Ovary (tissue), 9 donors: ENCODE results near the gene XXYLT1. TPM values are rescaled to one million over a fixed set of nuclear protein-coding genes. Genes with fewer than 3 reads are reported as not detected.
"Not testable (repeated sequence)": the region's sequence is repeated elsewhere in the genome, so short reads cannot be mapped to it uniquely, and the experiment has no call there.

Experiments
- DNase-seq, 5 donors: peaks; one replicate each; pipeline ENCODE4 v3.0.0-alpha.2; 2019 to 2020
- H3K27ac ChIP-seq, 2 donors: fragments of 200-600 bp; one replicate each; pipeline versions ENCODE4 v1.5.1 to v1.8.0; 2019 to 2022
- H3K27me3 ChIP-seq: fragments of 200-600 bp; one replicate; pipeline ENCODE4 v1.8.0; 2022
- H3K36me3 ChIP-seq: fragments of 200-600 bp; sonication (generic); one replicate; pipeline ENCODE4 v1.5.1; 2019
- H3K4me1 ChIP-seq: one replicate; pipeline ENCODE4 v1.8.1; 2013; ENCODE audit warnings: mild to moderate bottlenecking, moderate library complexity; ENCODE audit not compliant: insufficient read depth
- H3K4me3 ChIP-seq: fragments of 200-600 bp; sonication (generic); one replicate; pipeline ENCODE4 v1.5.1; 2017
- H3K9me3 ChIP-seq, 2 donors: fragments of 200-600 bp in 1 of 2; sonication (generic) in 1 of 2; one replicate each; pipeline versions ENCODE4 v1.5.1 to v1.8.1; 2013 to 2019; ENCODE audit warnings: mild to moderate bottlenecking in 1 of 2, moderate library complexity in 1 of 2
- CTCF ChIP-seq, 3 donors: fragments of 450-650 bp in 2 of 3; fragments of 200-600 bp in 1 of 3; IDR thresholded peaks; one replicate each; pipeline versions ENCODE4 v1.5.1 to v1.8.0; 2016 to 2022; ENCODE audit warnings: antibody characterized with exemption in 3 of 3, mild to moderate bottlenecking in 1 of 3
- EP300 ChIP-seq: sonication (generic); formaldehyde crosslinking; IDR thresholded peaks from one replicate; pipeline ENCODE4 v1.6.1; 2017; ENCODE audit warnings: antibody characterized with exemption
- POLR2A ChIP-seq: fragments of 450-650 bp; IDR thresholded peaks from one replicate; pipeline ENCODE4 v1.6.1; 2017; ENCODE audit warnings: antibody characterized with exemption, mild to moderate bottlenecking, moderate library complexity
- WGBS, 3 donors: extraction: QIAGEN DNeasy Blood & Tissue Kit in 1 of 3; methylation state at CpG; one replicate each; pipeline versions ENCODE4 v1.1.5 to v1.1.7; 2013 to 2017; 5-methylcytosine and 5-hydroxymethylcytosine counted together
- intact Hi-C, 4 donors: fragments of 100-400 bp; cut with DNase I; formaldehyde crosslinking; loops; one replicate each; pipeline versions ENCODE4 v1.11.0 to v1.15.1; 2022 to 2023
- polyA plus RNA-seq, 2 donors: library from polyadenylated mRNA; stranded (reverse); fragments of 200-250 nt in 1 of 2; fragments of 350-450 nt in 1 of 2; fragmentation: Illumina TruSeq in 1 of 2; extraction: RNeasy Lipid Tissue Mini Kit (QIAGEN cat#74804) in 1 of 2; gene quantifications; one replicate each; pipeline ENCODE4 v1.2.3, GENCODE V29; 2013 to 2014
- total RNA-seq, 7 donors: library from RNA; depleted of rRNA in 2 of 7; stranded (reverse); fragments of >200 nt in 2 of 7; fragmentation: NEBNext Ultra II Directional in 3 of 7; extraction: Animal tissue kit (Norgen Biotek cat#: 25700) in 3 of 7; gene quantifications; one replicate each; pipeline versions ENCODE4 v1.1.0 to v1.2.4, GENCODE V29; 2016 to 2023
- donor health status: DM: no; HTN: no; CAD: no; lungs with moderate emphysema.
- donor health status: DM: no; HTN: no; CAD: no.
- donor health status: Bipolar disorder and iron deficiency.
- donor health status: DM: yes; HTN: yes; CAD: no.
- donor health status: DM: no; HTN: no; CAD: no.
- donor health status: DM: yes; HTN: yes; CAD: no.

XXYLT1 gene
- total and polyA plus RNA-seq, 9 donors, result 5.6 to 13.6 (median 10.2) TPM

- Histone ChIP-seq H3K27me3 (no peaks in the 10 kb centered on the region), H3K36me3 (no peaks in the 10 kb centered on the region), H3K27ac (no peak overlapping the region), H3K4me1 (no peaks in the 10 kb centered on the region), H3K4me3 (no peak overlapping the region), H3K9me3 (no peaks in the 10 kb centered on the region)
- intact Hi-C loops, result no loop called here
- peak in 1 of 5 donors; percentile 10 for DNase-seq
- TF ChIP-seq POLR2A, result no peak
- TF ChIP-seq EP300, result no peak
- no peak for TF ChIP-seq CTCF (IDR thresholded peaks at IDR 0.05)
- 91 to 99% (median 93%) methylated on average over 7 of the region's 7 CpGs for WGBS, 3 donors
Observed at GRCh38 chr3:195057716-195058115, 213.2 kb downstream of the XXYLT1 start.

- no peaks in the 10 kb centered on the region for H3K36me3 ChIP-seq
- no peaks in the 10 kb centered on the region for H3K27me3 ChIP-seq
- H3K4me3 ChIP-seq, result no peak overlapping the region
- DNase-seq, result peak in 1 of 5 donors; percentile 13
- H3K4me1 ChIP-seq, result no peaks in the 10 kb centered on the region
- no peak overlapping the region for H3K27ac ChIP-seq
- H3K9me3 ChIP-seq, result no peaks in the 10 kb centered on the region
- TF ChIP-seq POLR2A, result no peak
- no peak for TF ChIP-seq CTCF (IDR thresholded peaks at IDR 0.05)
- no peak for TF ChIP-seq EP300
- 67 to 83% (median 72%) methylated on average over 5 of the region's 5 CpGs for WGBS, 3 donors
- intact Hi-C loops, result no loop called here
Observed at GRCh38 chr3:195056506-195056905, 214.5 kb downstream of the XXYLT1 start.

GRCh38 chr3:195054311-195054710 is 216.6 kb downstream of the XXYLT1 start:
- H3K36me3 ChIP-seq, result no peaks in the 10 kb centered on the region
- TF ChIP-seq POLR2A, result no peak
- H3K27me3 ChIP-seq, result no peaks in the 10 kb centered on the region
- no peak overlapping the region for H3K27ac ChIP-seq
- H3K4me1 ChIP-seq, result no peaks in the 10 kb centered on the region
- intact Hi-C loops, result no loop called here
- WGBS, 3 donors, result 66 to 76% (median 74%) methylated on average over 6 of the region's 6 CpGs
- no peaks in the 10 kb centered on the region for H3K9me3 ChIP-seq
- DNase-seq, result peak in 1 of 5 donors; percentile 8
- H3K4me3 ChIP-seq, result no peak overlapping the region

GRCh38 chr3:195052939-195053338 is 218.0 kb downstream of the XXYLT1 start:
- Histone ChIP-seq H3K36me3 (no peaks in the 10 kb centered on the region), H3K27ac (no peak overlapping the region), H3K4me1 (no peaks in the 10 kb centered on the region), H3K4me3 (no peak overlapping the region), H3K27me3 (no peaks in the 10 kb centered on the region), H3K9me3 (no peaks in the 10 kb centered on the region)
- TF ChIP-seq EP300, result no peak
- TF ChIP-seq POLR2A, result no peak
- no peak for TF ChIP-seq CTCF (IDR thresholded peaks at IDR 0.05)
- 48 to 54% (median 48%) methylated on average over 6 of the region's 6 CpGs for WGBS, 3 donors
- no peak for DNase-seq
- intact Hi-C loops, result no loop called here

- H3K27me3 ChIP-seq, H3K27ac ChIP-seq, DNase-seq, H3K36me3 ChIP-seq, H3K4me1 ChIP-seq, H3K9me3 ChIP-seq, H3K4me3 ChIP-seq, intact Hi-C loops: not testable (repeated sequence)
- WGBS, 3 donors, result 81 to 87% (median 82%) methylated on average over 5 of the region's 5 CpGs
Observed at GRCh38 chr3:195050296-195050695, 220.7 kb downstream of the XXYLT1 start.
